ENCODE results near the gene FBXO47.
"Not testable (repeated sequence)": the region's sequence is repeated elsewhere in the genome, so short reads cannot be mapped to it uniquely, and the experiment has no call there.

Gene FBXO47

DNA sequence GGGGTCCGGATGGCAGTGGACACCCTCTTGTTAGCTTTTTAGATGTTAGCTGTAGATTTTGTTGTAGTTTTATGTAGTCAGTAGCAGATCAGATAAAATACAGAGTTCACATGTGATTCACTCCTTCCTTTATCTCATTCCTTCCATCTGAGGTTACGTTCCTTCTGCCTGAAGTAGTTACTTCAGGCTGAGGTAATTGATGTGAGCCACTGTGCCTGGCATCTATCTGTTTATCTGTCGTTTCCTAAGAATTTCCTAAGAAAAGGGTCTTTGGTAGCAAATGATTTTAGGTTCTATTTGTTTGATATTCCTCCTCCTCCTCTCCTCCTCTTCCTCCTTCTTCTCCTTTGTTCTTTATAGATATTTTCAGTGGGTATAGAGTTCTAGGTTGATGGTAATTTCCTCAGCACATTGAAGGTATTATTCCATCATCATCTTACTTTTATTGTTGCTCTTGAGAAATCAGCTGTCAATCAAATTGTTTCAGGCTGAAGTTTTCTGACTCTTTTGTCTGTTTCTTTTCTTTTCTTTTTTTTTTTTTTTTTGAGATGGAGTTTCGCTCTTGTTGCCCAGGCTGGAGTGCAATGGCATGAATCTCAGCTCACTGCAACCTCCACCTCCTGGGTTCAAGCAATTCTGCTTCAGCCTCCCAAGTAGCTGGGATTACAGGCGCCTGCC, 29.6 kb upstream of the FBXO47 start:
- H3K36me3 Mint-ChIP-seq = peaks cover 5% of the 10 kb centered on the region
- no peaks in the 10 kb centered on the region for H3K27me3 Mint-ChIP-seq
- H3K27ac Mint-ChIP-seq = no peak overlapping the region
- peaks cover 8% of the 10 kb centered on the region for H3K9me3 Mint-ChIP-seq (ENCODE audit: low read depth)
- H3K4me1 Mint-ChIP-seq (ENCODE audit: low read depth) = peaks cover 3% of the 10 kb centered on the region
- H3K4me3 Mint-ChIP-seq = no peak overlapping the region

DNA sequence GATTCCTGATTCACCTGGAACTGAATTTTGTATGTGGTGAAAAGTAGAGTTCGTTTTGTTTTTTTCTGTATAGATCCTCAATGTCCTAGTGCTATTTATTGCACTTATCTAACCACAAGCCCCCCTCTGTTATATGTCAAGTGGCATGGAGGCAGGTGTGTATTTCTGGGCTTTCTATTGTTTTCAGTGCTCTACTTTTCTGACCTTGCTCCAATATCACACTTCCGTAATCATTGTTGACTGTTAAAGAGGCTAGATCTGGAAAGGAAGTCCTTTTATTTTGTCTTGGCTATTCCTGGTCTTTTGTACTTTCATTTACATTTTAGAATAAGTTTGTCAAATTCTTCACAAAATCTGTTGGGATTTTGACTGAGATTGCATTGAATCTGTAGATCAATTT, 26.8 kb upstream of the FBXO47 start:
- Mint-ChIP-seq H3K4me3 (no peak overlapping the region), H3K4me1 (ENCODE audit: low read depth) (no peaks in the 10 kb centered on the region), H3K9me3 (ENCODE audit: low read depth) (peaks cover 8% of the 10 kb centered on the region), H3K27me3 (no peaks in the 10 kb centered on the region), H3K36me3 (peaks cover 5% of the 10 kb centered on the region), H3K27ac (no peak overlapping the region)

GRCh38 chr17:38984666-38985065, 17.5 kb upstream of the FBXO47 start:
- Mint-ChIP-seq H3K27me3 (no peaks in the 10 kb centered on the region), H3K4me1 (ENCODE audit: low read depth) (peaks cover 3% of the 10 kb centered on the region), H3K4me3 (no peak overlapping the region), H3K9me3 (ENCODE audit: low read depth) (no peaks in the 10 kb centered on the region), H3K27ac (no peak overlapping the region), H3K36me3 (no peaks in the 10 kb centered on the region)

- Mint-ChIP-seq H3K9me3 (ENCODE audit: low read depth) (no peaks in the 10 kb centered on the region), H3K36me3 (no peaks in the 10 kb centered on the region), H3K27ac (no peak overlapping the region), H3K4me1 (ENCODE audit: low read depth) (peaks cover 3% of the 10 kb centered on the region), H3K27me3 (no peaks in the 10 kb centered on the region), H3K4me3 (no peak overlapping the region)
Measured at GRCh38 chr17:38982858-38983746, 15.9 kb upstream of the FBXO47 start.

GRCh38 chr17:38981636-38982035, 14.4 kb upstream of the FBXO47 start:
- H3K27ac Mint-ChIP-seq = no peak overlapping the region
- no peaks in the 10 kb centered on the region for H3K9me3 Mint-ChIP-seq (ENCODE audit: low read depth)
- H3K36me3 Mint-ChIP-seq = no peaks in the 10 kb centered on the region
- peaks cover 3% of the 10 kb centered on the region for H3K4me1 Mint-ChIP-seq (ENCODE audit: low read depth)
- no peak overlapping the region for H3K4me3 Mint-ChIP-seq
- no peaks in the 10 kb centered on the region for H3K27me3 Mint-ChIP-seq

- H3K27me3 Mint-ChIP-seq = no peaks in the 10 kb centered on the region
- H3K4me1 Mint-ChIP-seq (ENCODE audit: low read depth) = peaks cover 7% of the 10 kb centered on the region
- no peaks in the 10 kb centered on the region for H3K36me3 Mint-ChIP-seq
- H3K27ac Mint-ChIP-seq = no peak overlapping the region
- H3K9me3 Mint-ChIP-seq (ENCODE audit: low read depth) = no peaks in the 10 kb centered on the region
- no peak overlapping the region for H3K4me3 Mint-ChIP-seq
Measured at GRCh38 chr17:38980490-38981217, 13.5 kb upstream of the FBXO47 start.

DNA sequence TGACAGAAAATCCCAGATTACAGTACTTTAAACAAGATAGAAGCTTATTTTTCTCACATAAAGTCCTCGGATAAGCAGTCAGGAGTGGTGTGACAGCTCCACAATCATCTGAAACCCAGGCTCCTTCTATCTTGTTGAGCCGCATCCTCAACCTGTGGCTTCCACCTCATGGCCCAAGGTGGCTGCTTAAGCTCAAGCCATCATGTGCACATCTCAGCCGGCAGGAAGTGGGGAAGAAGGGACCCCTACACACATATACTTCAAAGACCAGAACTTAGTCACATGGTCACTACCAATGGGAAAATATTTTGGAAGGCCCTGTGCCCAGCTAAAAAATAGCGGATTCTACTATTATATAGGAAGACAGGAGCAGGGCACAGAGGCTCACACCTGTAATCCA, 11.0 kb upstream of the FBXO47 start:
- Mint-ChIP-seq H3K9me3 (ENCODE audit: low read depth) (no peaks in the 10 kb centered on the region), H3K27me3 (no peaks in the 10 kb centered on the region), H3K36me3 (no peaks in the 10 kb centered on the region), H3K27ac (no peak overlapping the region), H3K4me1 (ENCODE audit: low read depth) (peaks cover 8% of the 10 kb centered on the region), H3K4me3 (no peak overlapping the region)

DNA sequence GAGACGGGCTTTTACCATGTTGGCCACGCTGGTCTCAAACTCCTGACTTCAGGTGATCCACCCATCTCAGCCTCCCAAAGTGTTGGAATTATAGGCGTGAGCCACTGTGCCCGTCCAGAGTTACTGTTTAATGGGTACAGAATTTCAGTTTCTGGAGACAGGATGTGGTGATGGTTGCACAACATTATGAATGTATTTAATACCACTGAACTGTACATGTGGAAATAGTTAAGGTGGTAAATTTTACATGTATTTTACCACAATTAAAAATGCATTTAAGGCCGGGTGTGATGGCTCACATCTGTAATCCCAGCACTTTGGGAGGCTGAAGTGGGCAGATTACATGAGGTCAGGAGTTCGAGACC, 9.0 kb upstream of the FBXO47 start:
- not testable (repeated sequence) for H3K27me3 Mint-ChIP-seq; H3K4me1 Mint-ChIP-seq (ENCODE audit: low read depth); H3K36me3 Mint-ChIP-seq; H3K27ac Mint-ChIP-seq; H3K4me3 Mint-ChIP-seq; H3K9me3 Mint-ChIP-seq (ENCODE audit: low read depth)

GRCh38 chr17:38970804-38971203, 3.6 kb upstream of the FBXO47 start:
- Mint-ChIP-seq H3K4me1 (ENCODE audit: low read depth) (peaks cover 18% of the 10 kb centered on the region), H3K27ac (no peak overlapping the region), H3K9me3 (ENCODE audit: low read depth) (no peaks in the 10 kb centered on the region), H3K27me3 (no peaks in the 10 kb centered on the region), H3K36me3 (no peaks in the 10 kb centered on the region), H3K4me3 (no peak overlapping the region)

GRCh38 chr17:38970128-38970527, 2.9 kb upstream of the FBXO47 start:
- Mint-ChIP-seq H3K36me3 (no peaks in the 10 kb centered on the region), H3K4me3 (no peak overlapping the region), H3K4me1 (ENCODE audit: low read depth) (peaks cover 16% of the 10 kb centered on the region), H3K9me3 (ENCODE audit: low read depth) (no peaks in the 10 kb centered on the region), H3K27me3 (no peaks in the 10 kb centered on the region), H3K27ac (no peak overlapping the region)

- Mint-ChIP-seq H3K9me3 (ENCODE audit: low read depth) (no peaks in the 10 kb centered on the region), H3K4me1 (ENCODE audit: low read depth) (peaks cover 16% of the 10 kb centered on the region), H3K27me3 (no peaks in the 10 kb centered on the region), H3K27ac (no peak overlapping the region), H3K4me3 (no peak overlapping the region), H3K36me3 (no peaks in the 10 kb centered on the region)
Measured at GRCh38 chr17:38969281-38969680, 2.1 kb upstream of the FBXO47 start.

DNA sequence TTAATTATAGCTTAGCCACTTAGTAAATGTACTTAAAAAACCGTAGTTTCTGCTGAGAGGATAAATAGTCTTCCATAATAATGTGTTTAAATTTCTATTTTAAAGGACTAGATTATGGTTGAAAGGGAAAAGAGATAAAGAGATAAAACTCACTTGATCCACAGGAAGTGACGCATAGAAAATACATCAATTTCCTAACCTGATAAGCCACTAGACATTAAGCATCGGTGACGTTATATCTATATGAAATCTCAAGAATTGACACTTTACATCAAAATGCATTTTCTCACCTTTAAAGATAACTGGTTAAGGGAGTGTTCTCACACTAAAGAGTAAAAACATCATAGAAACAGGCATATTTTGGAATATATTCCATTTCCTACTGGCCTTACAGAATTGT, 5.8 kb downstream of the FBXO47 start:
- peaks cover 32% of the 10 kb centered on the region for H3K4me1 Mint-ChIP-seq (ENCODE audit: low read depth)
- H3K9me3 Mint-ChIP-seq (ENCODE audit: low read depth) = no peaks in the 10 kb centered on the region
- H3K27me3 Mint-ChIP-seq = no peaks in the 10 kb centered on the region
- H3K36me3 Mint-ChIP-seq = no peaks in the 10 kb centered on the region
- peak overlapping the region; percentile 15 for H3K4me3 Mint-ChIP-seq
- peak overlapping the region; percentile 59 for H3K27ac Mint-ChIP-seq

DNA sequence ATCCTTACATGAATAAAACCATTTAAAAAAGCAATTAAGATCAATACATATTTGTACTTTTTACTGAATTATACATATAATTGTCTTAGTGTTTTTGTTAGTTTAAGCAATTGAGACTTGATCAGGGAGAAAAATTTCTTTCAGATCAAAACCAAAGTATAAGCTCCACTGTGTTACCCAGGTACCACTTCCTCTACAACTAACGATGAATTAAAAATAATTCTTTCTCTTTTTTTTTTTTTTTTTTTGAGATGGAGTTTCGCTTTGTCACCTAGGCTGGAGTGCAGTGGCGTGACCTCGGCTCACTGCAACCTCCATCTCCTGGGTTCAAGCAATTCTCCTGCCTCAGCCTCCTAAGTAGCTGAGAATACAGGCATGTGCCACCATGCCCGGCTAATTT, 6.8 kb downstream of the FBXO47 start:
- Mint-ChIP-seq H3K4me3 (no peak overlapping the region), H3K36me3 (no peaks in the 10 kb centered on the region), H3K9me3 (ENCODE audit: low read depth) (no peaks in the 10 kb centered on the region), H3K27me3 (no peaks in the 10 kb centered on the region), H3K4me1 (ENCODE audit: low read depth) (peaks cover 32% of the 10 kb centered on the region), H3K27ac (no peak overlapping the region)

- H3K4me3 Mint-ChIP-seq = no peak overlapping the region
- no peaks in the 10 kb centered on the region for H3K36me3 Mint-ChIP-seq
- H3K4me1 Mint-ChIP-seq (ENCODE audit: low read depth) = peaks cover 32% of the 10 kb centered on the region
- H3K27ac Mint-ChIP-seq = peak overlapping the region; percentile 58
- H3K9me3 Mint-ChIP-seq (ENCODE audit: low read depth) = no peaks in the 10 kb centered on the region
- H3K27me3 Mint-ChIP-seq = no peaks in the 10 kb centered on the region
Measured at GRCh38 chr17:38959508-38959907, 7.7 kb downstream of the FBXO47 start.

- Mint-ChIP-seq H3K36me3 (no peaks in the 10 kb centered on the region), H3K4me3 (no peak overlapping the region), H3K9me3 (ENCODE audit: low read depth) (no peaks in the 10 kb centered on the region), H3K27me3 (no peaks in the 10 kb centered on the region), H3K4me1 (ENCODE audit: low read depth) (peaks cover 32% of the 10 kb centered on the region), H3K27ac (no peak overlapping the region)
Measured at GRCh38 chr17:38958756-38959155, 8.4 kb downstream of the FBXO47 start.
